C4-2B (cell line): ENCODE data around the gene NHLRC4.

Experiments used
- CTCF ChIP-seq: fragments of 450-650 bp; conservative IDR thresholded peaks from 2 replicates; pipeline ENCODE4 v1.5.1; 2017; ENCODE audit warnings: mild to moderate bottlenecking
- ZFX ChIP-seq: fragments of 450-650 bp; IDR thresholded peaks from 2 replicates; pipeline ENCODE4 v1.6.1; 2017

DNA sequence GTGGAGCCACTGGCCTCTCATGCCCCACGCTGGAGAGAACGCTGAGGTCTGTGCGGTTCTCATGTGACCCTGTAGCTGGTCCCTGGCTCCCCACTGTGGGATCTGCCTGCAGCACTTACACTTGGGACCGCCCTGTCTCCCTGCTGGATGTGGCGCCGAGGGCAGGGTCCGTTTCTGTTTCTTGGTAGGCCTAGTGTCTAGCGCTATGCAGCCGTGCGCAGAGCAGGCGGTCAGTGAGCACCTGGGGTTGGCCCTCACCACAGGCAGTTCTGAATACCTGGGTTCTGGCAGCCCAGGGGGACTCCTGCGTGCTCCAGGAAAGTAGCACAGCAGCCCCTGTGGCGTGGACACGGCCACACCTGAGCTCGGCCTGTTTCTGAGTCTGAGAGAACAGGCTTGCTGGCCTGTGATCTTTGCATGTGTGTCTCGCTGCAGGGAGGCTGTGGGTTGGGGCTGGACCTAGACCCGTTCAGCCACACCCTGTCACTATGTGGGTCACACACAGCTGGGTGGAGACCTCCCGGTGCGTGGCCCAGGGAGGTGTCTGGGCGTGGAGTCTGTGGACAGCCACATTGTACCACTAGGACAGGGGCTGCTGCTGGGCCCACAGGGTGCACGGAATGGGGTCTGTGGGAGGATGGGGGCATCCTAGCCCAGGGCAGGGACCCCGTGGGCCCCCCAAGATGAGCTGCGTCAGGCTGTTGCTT, 36.5 kb upstream of the NHLRC4 start:
- TF ChIP-seq CTCF (no peak), ZFX (no peak)
